ENCODE results near the gene TM9SF2.

TM9SF2 gene

DNA sequence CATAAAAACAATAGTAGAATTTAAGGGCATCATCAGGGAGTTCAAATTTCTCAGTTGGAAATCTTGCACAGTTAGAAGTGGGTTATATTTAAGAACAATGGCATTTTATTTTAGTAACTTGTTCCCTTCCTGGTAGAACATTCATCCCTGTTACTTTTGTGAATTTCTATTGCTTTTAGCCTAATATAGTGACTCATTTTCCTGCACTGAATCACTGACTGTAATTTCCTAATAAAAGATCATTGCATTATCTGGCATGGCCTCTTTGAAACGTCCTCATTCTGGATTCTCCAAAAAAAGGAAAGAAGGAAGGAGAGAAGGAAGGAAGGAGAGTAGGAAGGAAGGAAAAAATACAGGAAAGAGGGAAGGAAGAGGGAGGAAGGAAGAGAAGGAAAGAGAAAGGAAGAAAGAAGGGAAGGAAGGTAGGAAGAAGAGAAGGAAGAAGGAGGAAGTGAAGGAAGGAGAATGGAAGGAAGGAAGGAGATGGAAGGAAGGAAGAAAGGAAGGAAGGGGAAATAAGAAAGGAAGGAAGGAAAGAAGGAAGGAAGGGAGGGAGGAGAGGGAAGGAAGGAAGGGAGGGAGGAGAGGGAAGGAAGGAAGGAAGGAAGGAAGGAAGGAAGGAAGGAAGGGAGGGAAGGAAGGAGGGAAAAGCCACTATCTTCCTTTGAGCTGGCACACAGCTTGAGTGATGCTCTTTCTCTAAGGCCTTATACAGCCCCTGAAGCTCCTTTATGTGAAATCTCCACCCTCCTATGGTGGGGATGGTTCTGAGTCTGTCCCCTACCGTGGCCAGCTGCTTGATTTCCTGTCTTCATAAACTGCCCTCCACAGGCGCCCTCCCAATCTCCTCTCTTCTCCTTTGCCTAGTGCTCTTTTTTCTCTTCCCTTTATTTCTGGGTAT lies 29.8 kb upstream of the TM9SF2 start:
- intact Hi-C loops (cut with DNase I; ENCODE audit: low total_unique reads): no loop called here
- no peaks in the 10 kb centered on the region for H3K9me3 ChIP-seq

GRCh38 chr13:99472122-99472440 lies 29.2 kb upstream of the TM9SF2 start:
- no peaks in the 10 kb centered on the region for H3K4me1 ChIP-seq
- TF ChIP-seq, protein P1, sequence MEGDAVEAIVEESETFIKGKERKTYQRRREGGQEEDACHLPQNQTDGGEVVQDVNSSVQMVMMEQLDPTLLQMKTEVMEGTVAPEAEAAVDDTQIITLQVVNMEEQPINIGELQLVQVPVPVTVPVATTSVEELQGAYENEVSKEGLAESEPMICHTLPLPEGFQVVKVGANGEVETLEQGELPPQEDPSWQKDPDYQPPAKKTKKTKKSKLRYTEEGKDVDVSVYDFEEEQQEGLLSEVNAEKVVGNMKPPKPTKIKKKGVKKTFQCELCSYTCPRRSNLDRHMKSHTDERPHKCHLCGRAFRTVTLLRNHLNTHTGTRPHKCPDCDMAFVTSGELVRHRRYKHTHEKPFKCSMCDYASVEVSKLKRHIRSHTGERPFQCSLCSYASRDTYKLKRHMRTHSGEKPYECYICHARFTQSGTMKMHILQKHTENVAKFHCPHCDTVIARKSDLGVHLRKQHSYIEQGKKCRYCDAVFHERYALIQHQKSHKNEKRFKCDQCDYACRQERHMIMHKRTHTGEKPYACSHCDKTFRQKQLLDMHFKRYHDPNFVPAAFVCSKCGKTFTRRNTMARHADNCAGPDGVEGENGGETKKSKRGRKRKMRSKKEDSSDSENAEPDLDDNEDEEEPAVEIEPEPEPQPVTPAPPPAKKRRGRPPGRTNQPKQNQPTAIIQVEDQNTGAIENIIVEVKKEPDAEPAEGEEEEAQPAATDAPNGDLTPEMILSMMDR (IDR thresholded peaks at IDR 0.05): no peak

More for the DNA sequence above, 29.8 kb upstream of the TM9SF2 start:
- DNase-seq: no peak
- H3K4me3 ChIP-seq: no peak overlapping the region
- no peaks in the 10 kb centered on the region for H3K36me3 ChIP-seq
- H3K27me3 ChIP-seq: peaks cover 0 to under 1% of the 10 kb centered on the region in 2 donors
- H3K4me1 ChIP-seq: no peaks in the 10 kb centered on the region
- TF ChIP-seq, protein P1 (IDR thresholded peaks at IDR 0.05): no peak
- H3K27ac ChIP-seq: no peak overlapping the region

GRCh38 chr13:99473515-99473914 lies 27.8 kb upstream of the TM9SF2 start:
- H3K27ac ChIP-seq: no peak overlapping the region
- DNase-seq: no peak
- TF ChIP-seq, protein P1 (IDR thresholded peaks at IDR 0.05): no peak
- H3K36me3 ChIP-seq: no peaks in the 10 kb centered on the region
- H3K4me3 ChIP-seq: no peak overlapping the region
- no peaks in the 10 kb centered on the region for H3K4me1 ChIP-seq
- H3K27me3 ChIP-seq: no peaks in the 10 kb centered on the region
- intact Hi-C loops (cut with DNase I; ENCODE audit: low total_unique reads): no loop called here
- H3K9me3 ChIP-seq: no peaks in the 10 kb centered on the region

More at GRCh38 chr13:99472122-99472440, 29.2 kb upstream of the TM9SF2 start:
- intact Hi-C loops (cut with DNase I; ENCODE audit: low total_unique reads): no loop called here
- Histone ChIP-seq H3K9me3 (no peaks in the 10 kb centered on the region), H3K27me3 (no peaks in the 10 kb centered on the region), H3K27ac (no peak overlapping the region), H3K4me3 (no peak overlapping the region), H3K36me3 (no peaks in the 10 kb centered on the region)
- no peak for DNase-seq

- Histone ChIP-seq H3K27ac (no peak overlapping the region), H3K4me3 (no peak overlapping the region), H3K9me3 (no peaks in the 10 kb centered on the region), H3K4me1 (peaks cover 0 to 8% (median 2%) of the 10 kb centered on the region in 4 donors), H3K27me3 (no peaks in the 10 kb centered on the region), H3K36me3 (no peaks in the 10 kb centered on the region)
- intact Hi-C loops (cut with DNase I; ENCODE audit: low total_unique reads): no loop called here
- TF ChIP-seq, protein P1 (IDR thresholded peaks at IDR 0.05): no peak
- DNase-seq: no peak
These were observed 24.6 kb upstream of the TM9SF2 start for GRCh38 chr13:99476648-99477047.

DNA sequence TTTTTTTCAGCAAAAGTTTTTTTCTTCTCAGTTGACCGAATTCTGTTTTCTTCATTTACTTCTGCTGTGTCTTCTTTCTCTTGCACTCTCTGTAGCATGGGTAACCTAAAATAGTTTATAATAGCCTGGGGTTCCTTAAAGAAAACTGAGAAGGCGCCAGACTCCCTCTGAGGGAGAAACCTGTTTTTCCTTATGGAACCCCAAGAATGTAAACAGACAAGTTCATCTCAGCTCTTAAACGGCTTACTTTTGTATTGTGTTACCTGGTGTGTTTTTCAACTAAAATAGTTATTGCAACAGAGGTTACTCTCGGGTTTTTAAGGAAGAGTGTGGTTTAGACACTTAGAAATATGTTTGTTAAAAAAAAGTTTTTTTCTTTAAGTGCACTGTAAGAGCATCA lies 23.8 kb upstream of the TM9SF2 start:
- TF ChIP-seq, protein P1 (IDR thresholded peaks at IDR 0.05): no peak
- Histone ChIP-seq H3K9me3 (no peaks in the 10 kb centered on the region), H3K4me1 (peaks cover 0 to 10% (median 2%) of the 10 kb centered on the region in 4 donors), H3K27ac (no peak overlapping the region), H3K36me3 (no peaks in the 10 kb centered on the region), H3K4me3 (no peak overlapping the region), H3K27me3 (no peaks in the 10 kb centered on the region)
- intact Hi-C loops (cut with DNase I; ENCODE audit: low total_unique reads): no loop called here
- DNase-seq: no peak
